Activated CD8-positive, alpha-beta T cell treated with anti-CD3 and anti-CD28 coated beads for 36 hours (primary cell): ENCODE data around the gene COL3A1. TPM values are rescaled to one million over a fixed set of nuclear protein-coding genes. Genes with fewer than 3 reads are reported as not detected.

Experiments used
- ATAC-seq: fragments of 200-7000 bp; cut with Tn5 transposase; one replicate; pipeline ENCODE4 v1.10.0; 2021; ENCODE audit warnings: mild to moderate bottlenecking, moderate library complexity
- CTCF ChIA-PET: fragments of 350-600 bp; sonication (Branson Sonifier 250); formaldehyde crosslinking; loops from one replicate; lab custom pipeline; 2021; ENCODE audit warnings: antibody characterized with exemption; lab: Charles Lee
- POLR2A ChIA-PET: fragments of 350-600 bp; sonication (Branson Sonifier 250); formaldehyde crosslinking; loops from one replicate; lab custom pipeline; 2021; ENCODE audit warnings: antibody characterized with exemption; lab: Charles Lee
- DNase-seq: peaks from one replicate; pipeline ENCODE4 v3.0.0-alpha.2; 2020
- H3K27ac Mint-ChIP-seq: one replicate; pipeline ENCODE4 v1.8.0; 2021; ENCODE audit warnings: mild to moderate bottlenecking, mixed read lengths
- H3K27me3 Mint-ChIP-seq: one replicate; pipeline ENCODE4 v1.8.0; 2021; ENCODE audit warnings: mixed read lengths
- H3K36me3 Mint-ChIP-seq: one replicate; pipeline ENCODE4 v1.8.0; 2021; ENCODE audit warnings: low read depth, mixed read lengths
- H3K4me1 Mint-ChIP-seq: one replicate; pipeline ENCODE4 v1.8.0; 2021; ENCODE audit warnings: low read depth, mixed read lengths
- H3K4me3 Mint-ChIP-seq: one replicate; pipeline ENCODE4 v1.8.0; 2021; ENCODE audit warnings: mild to moderate bottlenecking, moderate library complexity, mixed read lengths
- H3K9me3 Mint-ChIP-seq: one replicate; pipeline ENCODE4 v1.8.0; 2021; ENCODE audit warnings: mixed read lengths
- CTCF ChIP-seq: fragments of 200-600 bp; IDR thresholded peaks from one replicate; pipeline ENCODE4 v1.8.0; 2022; ENCODE audit warnings: antibody characterized with exemption, mild to moderate bottlenecking
- intact Hi-C: fragments of 100-400 bp; cut with micrococcal nuclease; formaldehyde crosslinking; loops from one replicate; pipeline ENCODE4 v1.10.0; 2022
- total RNA-seq, 2 experiments: library from RNA; stranded (reverse); gene quantifications; one replicate each; pipeline ENCODE4 v1.2.3, GENCODE V29; 2021

The COL3A1 gene
- total RNA-seq, 2 experiments from 2014 or later: not detected

GRCh38 chr2:188966728-188967440, 7.3 kb upstream of the COL3A1 start:
- no peak for TF ChIP-seq CTCF
- DNase-seq: no peak
- no peak for ATAC-seq
- no peaks in the 10 kb centered on the region for H3K4me1 Mint-ChIP-seq
- peaks cover 1% of the 10 kb centered on the region for H3K27me3 Mint-ChIP-seq
- POLR2A ChIA-PET: no interaction called here
- H3K9me3 Mint-ChIP-seq: no peaks in the 10 kb centered on the region
- H3K4me3 Mint-ChIP-seq: no peak overlapping the region
- CTCF ChIA-PET: interaction anchor here (1.2 kb wide), 2 partner anchors 15 to 443 kb away, joined by 3 read pairs; no protein-coding TSS in a partner anchor
- H3K36me3 Mint-ChIP-seq: no peaks in the 10 kb centered on the region
- intact Hi-C loops: no loop called here
- no peak overlapping the region for H3K27ac Mint-ChIP-seq

GRCh38 chr2:188969236-188969635, 4.9 kb upstream of the COL3A1 start:
- Mint-ChIP-seq H3K27ac (no peak overlapping the region), H3K4me3 (no peak overlapping the region), H3K9me3 (no peaks in the 10 kb centered on the region), H3K36me3 (no peaks in the 10 kb centered on the region), H3K27me3 (peaks cover 3% of the 10 kb centered on the region), H3K4me1 (peaks cover 3% of the 10 kb centered on the region)
- intact Hi-C loops: no loop called here
- POLR2A ChIA-PET: no interaction called here
- no peak for ATAC-seq
- TF ChIP-seq CTCF: no peak
- CTCF ChIA-PET: no interaction called here
- DNase-seq: no peak

GRCh38 chr2:188969651-188970050, 4.5 kb upstream of the COL3A1 start:
- H3K9me3 Mint-ChIP-seq: no peaks in the 10 kb centered on the region
- no peak overlapping the region for H3K4me3 Mint-ChIP-seq
- intact Hi-C loops: no loop called here
- peaks cover 3% of the 10 kb centered on the region for H3K27me3 Mint-ChIP-seq
- H3K27ac Mint-ChIP-seq: no peak overlapping the region
- no peak for TF ChIP-seq CTCF
- H3K4me1 Mint-ChIP-seq: peaks cover 3% of the 10 kb centered on the region
- ATAC-seq (no peak), DNase-seq (no peak)
- CTCF ChIA-PET: no interaction called here
- no peaks in the 10 kb centered on the region for H3K36me3 Mint-ChIP-seq
- POLR2A ChIA-PET: no interaction called here

GRCh38 chr2:188970211-188970610, 4.0 kb upstream of the COL3A1 start:
- Mint-ChIP-seq H3K4me1 (peaks cover 3% of the 10 kb centered on the region), H3K36me3 (no peaks in the 10 kb centered on the region), H3K27ac (no peak overlapping the region), H3K4me3 (no peak overlapping the region), H3K9me3 (no peaks in the 10 kb centered on the region), H3K27me3 (peaks cover 3% of the 10 kb centered on the region)
- no peak for TF ChIP-seq CTCF
- DNase-seq: no peak
- CTCF ChIA-PET: no interaction called here
- intact Hi-C loops: no loop called here
- ATAC-seq: no peak
- POLR2A ChIA-PET: no interaction called here

GRCh38 chr2:188971432-188971861, 2.7 kb upstream of the COL3A1 start:
- Mint-ChIP-seq H3K4me1 (peaks cover 3% of the 10 kb centered on the region), H3K4me3 (no peak overlapping the region), H3K9me3 (no peaks in the 10 kb centered on the region), H3K36me3 (no peaks in the 10 kb centered on the region), H3K27me3 (peaks cover 8% of the 10 kb centered on the region), H3K27ac (no peak overlapping the region)
- ATAC-seq (no peak), DNase-seq (no peak)
- no peak for TF ChIP-seq CTCF
- ChIA-PET CTCF (no interaction called here), POLR2A (no interaction called here)
- intact Hi-C loops: no loop called here
